CD4-positive, alpha-beta memory T cell (primary cell): ENCODE measurements around the gene SAMD9. TPM values are rescaled to one million over a fixed set of nuclear protein-coding genes. Genes with fewer than 3 reads are reported as not detected.

Source experiments
- polyA plus RNA-seq, 2 donors: library from polyadenylated mRNA; unstranded; fragments of 300-500 nt; fragmentation: Illumina TruSeq; gene quantifications; one replicate each; pipeline ENCODE4 v1.2.3, GENCODE V29; 2021
- total RNA-seq, 2 experiments: library from RNA; stranded (reverse); gene quantifications; one replicate each; pipeline ENCODE4 v1.2.3, GENCODE V29; 2021

The SAMD9 gene
- total and polyA plus RNA-seq, 4 experiments from 2014 or later: 13.3 to 56.6 (median 39.5) TPM

Other genes with a start within 250 kb of the SAMD9 start
- gene SAMD9L, start 30.4 kb upstream of the SAMD9 start, total RNA-seq: 10 to 100 TPM; 36.9 to 41.3 TPM
- 10 to 100 TPM; 20.4 to 49.4 TPM for gene SAMD9L, start 30.4 kb upstream of the SAMD9 start, polyA plus RNA-seq
- gene HEPACAM2, start 108.5 kb upstream of the SAMD9 start, total RNA-seq: under 1 TPM in 1 of 2 experiments, not detected in 1; 0.15 TPM
- gene HEPACAM2, start 108.5 kb upstream of the SAMD9 start, polyA plus RNA-seq: not detected
- gene VPS50, start 114.4 kb upstream of the SAMD9 start, total RNA-seq: 10 to 100 TPM; 35.1 to 45.8 TPM
- 10 to 100 TPM in 1 of 2 donors, 1 to 10 TPM in 1; 7.5 to 17.0 TPM for gene VPS50, start 114.4 kb upstream of the SAMD9 start, polyA plus RNA-seq